Osteoblast (primary cell): ENCODE results near the gene LRRTM1. TPM values are rescaled to one million over a fixed set of nuclear protein-coding genes. Genes with fewer than 3 reads are reported as not detected.

Experiments used
- DNase-seq: peaks from one replicate; pipeline ENCODE4 v3.0.0; 2011; ENCODE audit warnings: low spot score, mixed read lengths; ENCODE audit not compliant: insufficient read length; ENCODE audit errors: missing footprints
- H2AFZ ChIP-seq: 2 replicates; pipeline ENCODE4 v1.6.0; 2011; ENCODE audit warnings: mild to moderate bottlenecking, low read length
- H3K27ac ChIP-seq: 2 replicates; pipeline ENCODE4 v1.5.1; 2011; ENCODE audit warnings: mild to moderate bottlenecking, low read depth, low read length, moderate library complexity
- H3K27me3 ChIP-seq: 2 replicates; pipeline ENCODE4 v1.6.0; 2012; ENCODE audit warnings: mild to moderate bottlenecking, control low read depth, inconsistent platforms, low read length, moderate library complexity; ENCODE audit not compliant: insufficient read depth
- H3K36me3 ChIP-seq: 2 replicates; pipeline ENCODE4 v1.5.1; 2011; ENCODE audit warnings: mild to moderate bottlenecking, low read length, control low read depth, moderate library complexity; ENCODE audit not compliant: insufficient read depth
- H3K4me1 ChIP-seq: 2 replicates; pipeline ENCODE4 v1.5.1; 2011; ENCODE audit warnings: mild to moderate bottlenecking, low read length, control low read depth, moderate library complexity; ENCODE audit not compliant: insufficient read depth
- H3K4me2 ChIP-seq: 2 replicates; pipeline ENCODE4 v1.6.0; 2011; ENCODE audit warnings: mild to moderate bottlenecking, low read length; ENCODE audit not compliant: insufficient read depth
- H3K4me3 ChIP-seq: fragments of 200-600 bp; sonication (generic); 3 replicates; pipeline ENCODE4 v1.5.1; 2012; ENCODE audit warnings: mild to moderate bottlenecking, low read length, inconsistent platforms; ENCODE audit not compliant: insufficient read depth
- H3K79me2 ChIP-seq: 2 replicates; pipeline ENCODE4 v1.6.0; 2012; ENCODE audit warnings: mild to moderate bottlenecking, low read length, control low read depth, inconsistent platforms; ENCODE audit not compliant: insufficient read depth
- H3K9me3 ChIP-seq: 2 replicates; pipeline ENCODE4 v1.5.1; 2011; ENCODE audit warnings: low read depth, low read length, control low read depth
- H4K20me1 ChIP-seq: 2 replicates; pipeline ENCODE4 v1.6.0; 2012; ENCODE audit warnings: mild to moderate bottlenecking, low read length, control low read depth; ENCODE audit not compliant: insufficient read depth
- CTCF ChIP-seq: IDR thresholded peaks from 2 replicates; pipeline ENCODE4 v1.5.1; 2011; ENCODE audit warnings: mild to moderate bottlenecking, low read depth, low read length, moderate library complexity; ENCODE audit errors: extremely low read depth
- total RNA-seq: library from RNA; depleted of rRNA; stranded (reverse); fragments of >200 nt; gene quantifications from 2 replicates; pipeline ENCODE4 v1.2.3, GENCODE V29; 2012

LRRTM1 gene
- total RNA-seq, 1 donor: not detected

GRCh38 chr2:80291656-80292055 is 12.9 kb downstream of the LRRTM1 start:
- Histone ChIP-seq H3K27ac (no peak overlapping the region), H4K20me1 (no peaks in the 10 kb centered on the region), H3K79me2 (no peaks in the 10 kb centered on the region), H3K9me3 (no peaks in the 10 kb centered on the region), H3K4me2 (no peak overlapping the region), H3K4me3 (no peak overlapping the region), H3K36me3 (no peaks in the 10 kb centered on the region), H2AFZ (no peak overlapping the region), H3K4me1 (no peaks in the 10 kb centered on the region), H3K27me3 (no peaks in the 10 kb centered on the region)
- TF ChIP-seq CTCF: no peak
- no peak for DNase-seq

GRCh38 chr2:80288576-80288975 is 16.0 kb downstream of the LRRTM1 start:
- no peak for DNase-seq
- Histone ChIP-seq H2AFZ (no peak overlapping the region), H3K4me2 (no peak overlapping the region), H4K20me1 (no peaks in the 10 kb centered on the region), H3K79me2 (no peaks in the 10 kb centered on the region), H3K27me3 (no peaks in the 10 kb centered on the region), H3K36me3 (no peaks in the 10 kb centered on the region), H3K9me3 (no peaks in the 10 kb centered on the region), H3K4me1 (no peaks in the 10 kb centered on the region), H3K27ac (no peak overlapping the region), H3K4me3 (no peak overlapping the region)
- TF ChIP-seq CTCF: no peak

DNA sequence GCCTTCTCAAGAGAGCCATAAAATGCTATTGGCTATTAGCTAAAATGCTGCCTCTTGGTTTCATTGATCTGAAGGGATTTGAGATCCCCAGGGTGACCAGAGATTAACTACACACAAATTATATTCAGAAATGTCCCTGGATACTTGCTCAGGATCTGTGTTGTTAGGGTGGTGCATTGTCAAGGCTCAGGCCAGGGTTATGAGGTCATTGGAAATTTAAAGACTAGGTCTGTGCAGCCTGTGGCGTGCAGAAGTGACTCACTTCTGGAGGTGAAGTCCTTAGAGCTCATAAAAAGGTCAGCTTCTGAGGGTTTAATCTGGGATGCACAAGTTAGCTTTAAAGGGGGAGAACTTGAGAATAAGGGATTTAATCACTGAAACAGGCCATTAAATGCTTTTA is 23.5 kb downstream of the LRRTM1 start:
- Histone ChIP-seq H3K4me3 (no peak overlapping the region), H4K20me1 (no peaks in the 10 kb centered on the region), H3K27ac (no peak overlapping the region), H3K36me3 (no peaks in the 10 kb centered on the region), H3K27me3 (no peaks in the 10 kb centered on the region), H3K9me3 (no peaks in the 10 kb centered on the region), H3K4me1 (no peaks in the 10 kb centered on the region), H3K79me2 (no peaks in the 10 kb centered on the region), H3K4me2 (no peak overlapping the region), H2AFZ (no peak overlapping the region)
- no peak for DNase-seq
- TF ChIP-seq CTCF: no peak

DNA sequence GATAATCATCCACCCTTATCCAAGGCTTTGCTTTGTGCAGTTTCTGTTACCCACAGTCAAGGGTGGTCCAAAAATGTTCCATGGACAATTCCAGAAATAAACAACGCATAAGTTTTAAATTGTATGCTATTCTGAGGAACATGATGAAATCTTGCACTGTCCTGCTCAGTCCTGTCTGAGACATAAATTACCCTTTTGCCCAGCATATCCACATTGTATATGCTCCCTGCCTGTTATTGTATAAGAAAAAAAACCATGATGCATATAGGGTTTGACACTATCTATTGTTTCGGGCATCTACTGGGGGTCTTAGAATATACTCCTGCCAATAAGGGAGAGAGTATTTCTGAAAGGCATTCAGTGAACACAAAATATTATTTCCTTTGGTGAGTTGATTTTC is 24.0 kb downstream of the LRRTM1 start:
- H3K4me1 ChIP-seq: no peaks in the 10 kb centered on the region
- H3K79me2 ChIP-seq: no peaks in the 10 kb centered on the region
- H3K4me3 ChIP-seq: no peak overlapping the region
- H4K20me1 ChIP-seq: no peaks in the 10 kb centered on the region
- H3K36me3 ChIP-seq: no peaks in the 10 kb centered on the region
- DNase-seq: no peak
- H3K27ac ChIP-seq: no peak overlapping the region
- H3K27me3 ChIP-seq: no peaks in the 10 kb centered on the region
- H2AFZ ChIP-seq: no peak overlapping the region
- TF ChIP-seq CTCF: no peak
- no peak overlapping the region for H3K4me2 ChIP-seq
- H3K9me3 ChIP-seq: no peaks in the 10 kb centered on the region
